HEK293 (cell line): ENCODE results near the gene KCNK1.

ENCODE experiments used
- CTCF ChIP-seq: fragments of 450-650 bp; formaldehyde crosslinking; IDR thresholded peaks from 2 replicates; pipeline ENCODE4 v1.5.1; 2016; ENCODE audit warnings: missing biosample characterization, missing genetic modification characterization
- FEZF1 ChIP-seq: fragments of 450-650 bp; formaldehyde crosslinking; IDR thresholded peaks from 2 replicates; pipeline ENCODE4 v1.5.1; 2016; ENCODE audit warnings: missing biosample characterization, missing genetic modification characterization
- GFI1B ChIP-seq: fragments of 450-650 bp; formaldehyde crosslinking; IDR thresholded peaks from 2 replicates; pipeline ENCODE4 v1.5.1; 2016; ENCODE audit warnings: missing biosample characterization, missing genetic modification characterization
- REST ChIP-seq: fragments of 450-650 bp; formaldehyde crosslinking; IDR thresholded peaks from 2 replicates; pipeline ENCODE4 v1.5.1; 2016; ENCODE audit warnings: missing biosample characterization, missing genetic modification characterization
- ZNF114 ChIP-seq: fragments of 450-650 bp; formaldehyde crosslinking; IDR thresholded peaks from 2 replicates; pipeline ENCODE4 v1.5.0; 2017; ENCODE audit warnings: missing biosample characterization, missing genetic modification characterization
- ZNF138 ChIP-seq: fragments of 450-650 bp; formaldehyde crosslinking; IDR thresholded peaks from 2 replicates; pipeline ENCODE4 v1.5.1; 2016; ENCODE audit warnings: missing biosample characterization, missing genetic modification characterization, borderline replicate concordance
- ZNF837 ChIP-seq: fragments of 450-650 bp; formaldehyde crosslinking; IDR thresholded peaks from 2 replicates; pipeline ENCODE4 v1.5.1; 2016; ENCODE audit warnings: missing biosample characterization, missing genetic modification characterization
- TF ChIP-seq, protein P1 (sequence below): fragments of 450-650 bp; formaldehyde crosslinking; IDR thresholded peaks from 2 replicates; pipeline ENCODE4 v1.5.1; 2017; ENCODE audit warnings: missing biosample characterization, missing genetic modification characterization
- TF ChIP-seq, protein P2 (sequence below): fragments of 450-650 bp; formaldehyde crosslinking; IDR thresholded peaks from 2 replicates; pipeline ENCODE4 v1.5.1; 2016; ENCODE audit warnings: missing biosample characterization, missing genetic modification characterization

DNA sequence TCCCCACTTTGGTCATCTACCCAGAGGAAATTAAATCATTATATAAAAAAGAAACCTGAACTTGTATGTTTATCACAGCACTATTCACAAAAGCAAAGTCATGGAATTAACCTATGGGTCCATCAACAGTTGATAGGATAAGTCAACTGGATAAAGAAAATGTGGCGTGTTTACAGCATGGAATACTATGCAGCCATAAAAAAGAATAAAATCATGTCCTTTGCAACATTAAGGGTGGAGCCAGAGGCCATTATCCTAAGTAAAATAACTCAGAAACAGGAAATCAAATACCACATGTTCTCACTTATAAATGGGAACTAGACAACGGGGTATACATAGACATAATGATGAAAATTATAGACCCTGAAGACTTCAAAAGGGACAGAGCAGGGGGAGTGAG is 27.6 kb upstream of the KCNK1 start:
- no peak for TF ChIP-seq ZNF837 (tag by site-specific recombination)
- TF ChIP-seq, protein P1, sequence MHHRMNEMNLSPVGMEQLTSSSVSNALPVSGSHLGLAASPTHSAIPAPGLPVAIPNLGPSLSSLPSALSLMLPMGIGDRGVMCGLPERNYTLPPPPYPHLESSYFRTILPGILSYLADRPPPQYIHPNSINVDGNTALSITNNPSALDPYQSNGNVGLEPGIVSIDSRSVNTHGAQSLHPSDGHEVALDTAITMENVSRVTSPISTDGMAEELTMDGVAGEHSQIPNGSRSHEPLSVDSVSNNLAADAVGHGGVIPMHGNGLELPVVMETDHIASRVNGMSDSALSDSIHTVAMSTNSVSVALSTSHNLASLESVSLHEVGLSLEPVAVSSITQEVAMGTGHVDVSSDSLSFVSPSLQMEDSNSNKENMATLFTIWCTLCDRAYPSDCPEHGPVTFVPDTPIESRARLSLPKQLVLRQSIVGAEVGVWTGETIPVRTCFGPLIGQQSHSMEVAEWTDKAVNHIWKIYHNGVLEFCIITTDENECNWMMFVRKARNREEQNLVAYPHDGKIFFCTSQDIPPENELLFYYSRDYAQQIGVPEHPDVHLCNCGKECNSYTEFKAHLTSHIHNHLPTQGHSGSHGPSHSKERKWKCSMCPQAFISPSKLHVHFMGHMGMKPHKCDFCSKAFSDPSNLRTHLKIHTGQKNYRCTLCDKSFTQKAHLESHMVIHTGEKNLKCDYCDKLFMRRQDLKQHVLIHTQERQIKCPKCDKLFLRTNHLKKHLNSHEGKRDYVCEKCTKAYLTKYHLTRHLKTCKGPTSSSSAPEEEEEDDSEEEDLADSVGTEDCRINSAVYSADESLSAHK (tag by site-specific recombination), result no peak
- TF ChIP-seq CTCF, result no peak
- no peak for TF ChIP-seq REST (tag by site-specific recombination)
- no peak for TF ChIP-seq GFI1B (tag by site-specific recombination)
- no peak for TF ChIP-seq ZNF114 (tag by site-specific recombination)
- no peak for TF ChIP-seq ZNF138 (tag by site-specific recombination)
- no peak for TF ChIP-seq FEZF1 (tag by site-specific recombination)
- TF ChIP-seq, protein P2, sequence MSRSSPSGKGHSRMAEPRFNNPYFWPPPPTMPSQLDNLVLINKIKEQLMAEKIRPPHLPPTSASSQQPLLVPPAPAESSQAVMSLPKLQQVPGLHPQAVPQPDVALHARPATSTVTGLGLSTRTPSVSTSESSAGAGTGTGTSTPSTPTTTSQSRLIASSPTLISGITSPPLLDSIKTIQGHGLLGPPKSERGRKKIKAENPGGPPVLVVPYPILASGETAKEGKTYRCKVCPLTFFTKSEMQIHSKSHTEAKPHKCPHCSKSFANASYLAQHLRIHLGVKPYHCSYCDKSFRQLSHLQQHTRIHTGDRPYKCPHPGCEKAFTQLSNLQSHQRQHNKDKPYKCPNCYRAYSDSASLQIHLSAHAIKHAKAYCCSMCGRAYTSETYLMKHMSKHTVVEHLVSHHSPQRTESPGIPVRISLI (tag by site-specific recombination), result no peak
